LNCAP (cell line): Measurements from ENCODE around the gene HLA-E.

Experiments used
- CTCF ChIP-seq: fragments of 450-650 bp; IDR thresholded peaks from 2 replicates; pipeline ENCODE4 v1.5.1; 2017; ENCODE audit warnings: mild to moderate bottlenecking

HLA-E gene

GRCh38 chr6:30483677-30484279, 5.5 kb upstream of the HLA-E start:
- no peak; the same call in 1 of the 2 replicates for TF ChIP-seq CTCF

GRCh38 chr6:30485236-30485635, 4.1 kb upstream of the HLA-E start:
- no peak for TF ChIP-seq CTCF

- TF ChIP-seq CTCF: no peak
Measured at GRCh38 chr6:30487926-30488325, 1.4 kb upstream of the HLA-E start.

GRCh38 chr6:30490026-30490876, 942 bp downstream of the HLA-E start:
- no peak for TF ChIP-seq CTCF

GRCh38 chr6:30491991-30492952, 3.0 kb downstream of the HLA-E start:
- TF ChIP-seq CTCF: no peak

GRCh38 chr6:30493643-30494250, 4.4 kb downstream of the HLA-E start:
- no peak for TF ChIP-seq CTCF

- no peak for TF ChIP-seq CTCF
Measured at GRCh38 chr6:30494291-30494861, 5.1 kb downstream of the HLA-E start.
